ENCODE measurements around the gene SGCE.

DNA sequence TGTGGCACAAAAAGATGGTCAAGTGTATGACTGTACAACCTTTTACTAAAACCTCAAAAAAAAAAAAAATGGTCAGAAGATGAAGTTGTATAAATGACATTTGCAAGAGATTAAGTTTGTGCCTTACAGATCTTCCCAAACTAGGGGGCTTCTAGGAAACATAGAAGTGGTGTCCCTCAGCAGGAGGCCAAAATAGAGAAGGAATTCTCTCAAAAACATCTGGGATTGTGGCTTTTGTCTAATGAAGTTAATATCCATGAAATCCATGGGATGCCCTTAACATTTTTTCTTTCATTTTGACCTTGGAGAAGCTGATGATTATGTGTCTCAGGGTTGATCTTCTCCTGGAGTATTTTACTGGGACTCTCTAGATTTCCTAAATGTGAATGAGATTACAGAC lies 84.1 kb downstream of the SGCE start:
- TF ChIP-seq, protein P1, sequence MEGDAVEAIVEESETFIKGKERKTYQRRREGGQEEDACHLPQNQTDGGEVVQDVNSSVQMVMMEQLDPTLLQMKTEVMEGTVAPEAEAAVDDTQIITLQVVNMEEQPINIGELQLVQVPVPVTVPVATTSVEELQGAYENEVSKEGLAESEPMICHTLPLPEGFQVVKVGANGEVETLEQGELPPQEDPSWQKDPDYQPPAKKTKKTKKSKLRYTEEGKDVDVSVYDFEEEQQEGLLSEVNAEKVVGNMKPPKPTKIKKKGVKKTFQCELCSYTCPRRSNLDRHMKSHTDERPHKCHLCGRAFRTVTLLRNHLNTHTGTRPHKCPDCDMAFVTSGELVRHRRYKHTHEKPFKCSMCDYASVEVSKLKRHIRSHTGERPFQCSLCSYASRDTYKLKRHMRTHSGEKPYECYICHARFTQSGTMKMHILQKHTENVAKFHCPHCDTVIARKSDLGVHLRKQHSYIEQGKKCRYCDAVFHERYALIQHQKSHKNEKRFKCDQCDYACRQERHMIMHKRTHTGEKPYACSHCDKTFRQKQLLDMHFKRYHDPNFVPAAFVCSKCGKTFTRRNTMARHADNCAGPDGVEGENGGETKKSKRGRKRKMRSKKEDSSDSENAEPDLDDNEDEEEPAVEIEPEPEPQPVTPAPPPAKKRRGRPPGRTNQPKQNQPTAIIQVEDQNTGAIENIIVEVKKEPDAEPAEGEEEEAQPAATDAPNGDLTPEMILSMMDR (IDR thresholded peaks at IDR 0.05; ENCODE audit: low read length) = no peak
- no peak for TF ChIP-seq EZH2 (IDR thresholded peaks at IDR 0.05; ENCODE audit: borderline replicate concordance, low read length)

Data from OCI-LY1 (cell line).